Uterus (tissue), 4 donors: ENCODE data around the gene CRABP1. TPM values are rescaled to one million over a fixed set of nuclear protein-coding genes. Genes with fewer than 3 reads are reported as not detected.

Experiments used
- DNase-seq, 2 donors: peaks; one replicate each; pipeline ENCODE4 v3.0.0-alpha.2; 2019 to 2020
- H3K27ac ChIP-seq, 2 donors: fragments of 200-600 bp; sonication (generic); 1 replicate in 1 of 2; 2 replicates in 1 of 2; pipeline ENCODE4 v1.5.1; 2016 to 2018
- H3K27me3 ChIP-seq, 2 donors: fragments of 200-600 bp; sonication (generic); one replicate each; pipeline ENCODE4 v1.5.1; 2018 to 2019; ENCODE audit warnings: control low read depth in 1 of 2
- H3K36me3 ChIP-seq, 2 donors: fragments of 200-600 bp; sonication (generic); one replicate each; pipeline ENCODE4 v1.5.1; 2019; ENCODE audit warnings: control low read depth in 1 of 2
- H3K4me1 ChIP-seq, 2 donors: fragments of 200-600 bp; sonication (generic); one replicate each; pipeline ENCODE4 v1.5.1; 2018 to 2019; ENCODE audit warnings: control low read depth in 1 of 2
- H3K4me3 ChIP-seq, 2 donors: fragments of 200-600 bp; sonication (generic); 1 replicate in 1 of 2; 2 replicates in 1 of 2; pipeline ENCODE4 v1.5.1; 2018 to 2019; ENCODE audit warnings: mild to moderate bottlenecking in 1 of 2
- H3K9me3 ChIP-seq, 2 donors: fragments of 200-600 bp; sonication (generic); one replicate each; pipeline ENCODE4 v1.5.1; 2019; ENCODE audit warnings: control low read depth in 1 of 2
- CTCF ChIP-seq, 4 experiments: fragments of 200-600 bp in 2 of 4; fragments of 450-650 bp in 2 of 4; sonication (generic) in 2 of 4; IDR thresholded peaks; one replicate each; pipeline ENCODE4 v1.5.1; 2016 to 2019; ENCODE audit warnings: antibody characterized with exemption in 4 of 4, mild to moderate bottlenecking in 2 of 4, moderate library complexity in 1 of 4
- POLR2A ChIP-seq, 2 donors: fragments of 450-650 bp; IDR thresholded peaks; one replicate each; pipeline ENCODE4 v1.6.1; 2016; ENCODE audit warnings: antibody characterized with exemption in 2 of 2, mild to moderate bottlenecking in 1 of 2, moderate library complexity in 1 of 2
- intact Hi-C: fragments of 100-400 bp; cut with DNase I; formaldehyde crosslinking; loops from one replicate; pipeline ENCODE4 v1.15.1; 2023; ENCODE audit warnings: low total_unique reads
- total RNA-seq, 4 donors: library from RNA; depleted of rRNA in 3 of 4; stranded (reverse); fragments of >200 nt in 3 of 4; gene quantifications; one replicate each; pipeline versions ENCODE4 v1.1.0 to v1.2.4, GENCODE V29; 2014 to 2023
- donor health status: DM: yes; HTN: yes; CAD: no.

The CRABP1 gene
- total RNA-seq, 4 donors from 2014 or later, result 3.4 TPM; not detected in 3

GRCh38 chr15:78329625-78330024 is 10.5 kb upstream of the CRABP1 start:
- intact Hi-C loops, result no loop called here
- H3K27ac ChIP-seq, result no peak overlapping the region
- H3K36me3 ChIP-seq, result no peaks in the 10 kb centered on the region
- H3K4me3 ChIP-seq, result no peak overlapping the region
- no peak for TF ChIP-seq CTCF (IDR thresholded peaks at IDR 0.05)
- TF ChIP-seq POLR2A (IDR thresholded peaks at IDR 0.05), result no peak
- no peaks in the 10 kb centered on the region for H3K9me3 ChIP-seq
- DNase-seq, result no peak
- H3K27me3 ChIP-seq, result no peaks in the 10 kb centered on the region
- H3K4me1 ChIP-seq, result no peaks in the 10 kb centered on the region

- Histone ChIP-seq H3K27ac (no peak overlapping the region), H3K36me3 (no peaks in the 10 kb centered on the region), H3K4me3 (no peak overlapping the region), H3K4me1 (no peaks in the 10 kb centered on the region), H3K27me3 (no peaks in the 10 kb centered on the region), H3K9me3 (no peaks in the 10 kb centered on the region)
- no peak for DNase-seq
- intact Hi-C loops, result no loop called here
- TF ChIP-seq POLR2A (IDR thresholded peaks at IDR 0.05) (no peak), CTCF (IDR thresholded peaks at IDR 0.05) (no peak)
Observed at GRCh38 chr15:78334845-78335244, 5.3 kb upstream of the CRABP1 start.

GRCh38 chr15:78335985-78336384 is 4.2 kb upstream of the CRABP1 start:
- Histone ChIP-seq H3K27ac (no peak overlapping the region), H3K27me3 (no peaks in the 10 kb centered on the region), H3K9me3 (no peaks in the 10 kb centered on the region), H3K4me3 (no peak overlapping the region), H3K4me1 (peaks cover 0 to 5% of the 10 kb centered on the region in 2 donors), H3K36me3 (no peaks in the 10 kb centered on the region)
- TF ChIP-seq POLR2A (IDR thresholded peaks at IDR 0.05), result no peak
- no peak for TF ChIP-seq CTCF (IDR thresholded peaks at IDR 0.05)
- no peak for DNase-seq
- intact Hi-C loops, result no loop called here

- TF ChIP-seq CTCF (IDR thresholded peaks at IDR 0.05) (no peak), POLR2A (IDR thresholded peaks at IDR 0.05) (no peak)
- intact Hi-C loops, result no loop called here
Observed at GRCh38 chr15:78338781-78339180, 1.4 kb upstream of the CRABP1 start.

GRCh38 chr15:78339559-78339958 is 594 bp upstream of the CRABP1 start:
- Histone ChIP-seq H3K36me3 (no peaks in the 10 kb centered on the region), H3K27me3 (peaks cover 0 to 5% of the 10 kb centered on the region in 2 donors), H3K9me3 (no peaks in the 10 kb centered on the region), H3K4me3 (no peak overlapping the region), H3K27ac (no peak overlapping the region), H3K4me1 (peaks cover 0 to 5% of the 10 kb centered on the region in 2 donors)
- intact Hi-C loops, result no loop called here
- no peak for TF ChIP-seq POLR2A (IDR thresholded peaks at IDR 0.05)
- TF ChIP-seq CTCF (IDR thresholded peaks at IDR 0.05), result no peak
- DNase-seq, result no peak

More at GRCh38 chr15:78338781-78339180, 1.4 kb upstream of the CRABP1 start:
- no peak overlapping the region for H3K27ac ChIP-seq
- H3K4me1 ChIP-seq, result peaks cover 0 to 5% of the 10 kb centered on the region in 2 donors
- H3K36me3 ChIP-seq, result no peaks in the 10 kb centered on the region
- no peak overlapping the region for H3K4me3 ChIP-seq
- peaks cover 0 to 5% of the 10 kb centered on the region in 2 donors for H3K27me3 ChIP-seq
- no peaks in the 10 kb centered on the region for H3K9me3 ChIP-seq
- no peak for DNase-seq
